OCI-LY7 (cell line): Measurements from ENCODE around the gene TAPT1. TPM values are rescaled to one million over a fixed set of nuclear protein-coding genes. Genes with fewer than 3 reads are reported as not detected.

Source experiments
- BruUV-seq: library from RNA; stranded (reverse); fragments of 400-500 nt; replicated peaks from 2 replicates; lab custom pipeline; 2021; lab: Mats Ljungman, UMichigan
- CTCF ChIA-PET: fragments of 300-600 bp; sonication (Branson Sonifier 250); formaldehyde crosslinking; loops from one replicate; lab custom pipeline; 2022; ENCODE audit warnings: antibody characterized with exemption; ENCODE audit not compliant: unreplicated experiment; lab: Charles Lee
- POLR2A ChIA-PET: fragments of 300-600 bp; sonication (Branson Sonifier 250); formaldehyde crosslinking; loops from one replicate; lab custom pipeline; 2022; ENCODE audit warnings: antibody characterized with exemption; lab: Charles Lee
- DNase-seq: peaks from one replicate; pipeline ENCODE4 v3.0.0-alpha.2; 2015; ENCODE audit warnings: low spot score
- H2AFZ ChIP-seq: fragments of 200-600 bp; sonication (generic), shearing (Covaris generic); 2 replicates; pipeline ENCODE4 v1.6.1; 2014; ENCODE audit warnings: mild to moderate bottlenecking, antibody characterized with exemption, low read length, moderate library complexity
- H3K27ac ChIP-seq: fragments of 200-600 bp; sonication (generic); 2 replicates; pipeline ENCODE4 v1.5.1; 2014; ENCODE audit warnings: mixed run types, low read depth, mild to moderate bottlenecking, moderate library complexity, low read length, inconsistent platforms; ENCODE audit not compliant: poor library complexity, severe bottlenecking
- H3K36me3 ChIP-seq: fragments of 200-600 bp; sonication (generic); 2 replicates; pipeline ENCODE4 v1.6.1; 2014; ENCODE audit warnings: mild to moderate bottlenecking, antibody characterized with exemption, low read length, moderate library complexity, mixed read lengths; ENCODE audit not compliant: insufficient read depth
- H3K4me1 ChIP-seq: fragments of 200-600 bp; sonication (generic); 2 replicates; pipeline ENCODE4 v1.5.1; 2014; ENCODE audit warnings: mild to moderate bottlenecking, low read length; ENCODE audit not compliant: insufficient read depth, poor library complexity, severe bottlenecking
- H3K4me2 ChIP-seq: fragments of 200-600 bp; sonication (generic); 2 replicates; pipeline ENCODE4 v1.6.1; 2014; ENCODE audit warnings: mild to moderate bottlenecking, low read length
- H3K4me3 ChIP-seq: fragments of 200-600 bp; sonication (generic); 2 replicates; pipeline ENCODE4 v1.5.1; 2014; ENCODE audit warnings: mild to moderate bottlenecking, low read depth, low read length; ENCODE audit not compliant: poor library complexity, severe bottlenecking
- H3K79me2 ChIP-seq: fragments of 200-600 bp; sonication (generic); 2 replicates; pipeline ENCODE4 v1.6.1; 2016; ENCODE audit warnings: low read depth, mild to moderate bottlenecking, low read length, moderate library complexity, mixed read lengths; ENCODE audit not compliant: insufficient read depth
- H3K9me2 ChIP-seq: fragments of 200-600 bp; sonication (generic); 2 replicates; pipeline ENCODE4 v1.6.1; 2016; ENCODE audit warnings: mild to moderate bottlenecking, low read length, mixed read lengths; ENCODE audit not compliant: insufficient read depth
- H3K9me3 ChIP-seq: fragments of 200-600 bp; sonication (generic); 2 replicates; pipeline ENCODE4 v1.6.1; 2014; ENCODE audit warnings: mild to moderate bottlenecking, mixed run types, low read length, mixed read lengths
- H4K20me1 ChIP-seq: fragments of 200-600 bp; sonication (generic); 2 replicates; pipeline ENCODE4 v1.6.1; 2014; ENCODE audit warnings: mild to moderate bottlenecking, antibody characterized with exemption, low read length, moderate library complexity, mixed read lengths; ENCODE audit not compliant: insufficient read depth
- CTCF ChIP-seq: fragments of 200-600 bp; sonication (generic); conservative IDR thresholded peaks from 2 replicates; pipeline ENCODE4 v1.5.1; 2014; ENCODE audit warnings: mild to moderate bottlenecking, antibody characterized with exemption, low read length, moderate library complexity, mixed read lengths
- EZH2phosphoT487 ChIP-seq: fragments of 200-600 bp; sonication (generic); IDR thresholded peaks from 2 replicates; pipeline ENCODE4 v1.6.1; 2018; ENCODE audit warnings: low read depth, borderline replicate concordance, mild to moderate bottlenecking, mixed run types, antibody characterized with exemption, low read length, moderate library complexity, mixed read lengths
- intact Hi-C: fragments of 100-400 bp; cut with micrococcal nuclease; formaldehyde crosslinking; loops from one replicate; pipeline ENCODE4 v1.10.0; 2022; ENCODE audit not compliant: unreplicated experiment
- total RNA-seq, 2 experiments: library from RNA; depleted of rRNA in 1 of 2; stranded (reverse); fragments of >200 nt in 1 of 2; shearing (Covaris generic) in 1 of 2; gene quantifications; 2 replicates each; pipeline ENCODE4 v1.2.3, GENCODE V29; 2014 to 2022

Gene TAPT1
- total RNA-seq, 2 experiments from 2014 or later = 34.3 to 66.6 TPM

GRCh38 chr4:16142598-16143310 lies 83.5 kb downstream of the TAPT1 start:
- intact Hi-C loops = no loop called here
- no TSS peak for BruUV-seq
- Histone ChIP-seq H2AFZ (no peak overlapping the region), H3K9me2 (no peaks in the 10 kb centered on the region), H3K9me3 (peaks cover 4% of the 10 kb centered on the region; the same call in 1 of the 2 replicates), H4K20me1 (no peaks in the 10 kb centered on the region), H3K36me3 (no peaks in the 10 kb centered on the region), H3K27ac (no peak overlapping the region), H3K79me2 (no peaks in the 10 kb centered on the region), H3K4me3 (no peak overlapping the region), H3K4me1 (no peaks in the 10 kb centered on the region), H3K4me2 (no peak overlapping the region)
- POLR2A ChIA-PET = no interaction called here
- CTCF ChIA-PET = no interaction called here
- no peak for DNase-seq
- TF ChIP-seq CTCF = no peak
- no peak for TF ChIP-seq EZH2phosphoT487

GRCh38 chr4:16140879-16141249 lies 85.4 kb downstream of the TAPT1 start:
- no peak overlapping the region for H3K4me3 ChIP-seq
- TF ChIP-seq CTCF (no peak), EZH2phosphoT487 (no peak)
- H3K4me1 ChIP-seq = no peaks in the 10 kb centered on the region
- no peaks in the 10 kb centered on the region for H3K36me3 ChIP-seq
- no peak overlapping the region for H3K4me2 ChIP-seq
- ChIA-PET CTCF (no interaction called here), POLR2A (no interaction called here)
- no peaks in the 10 kb centered on the region for H4K20me1 ChIP-seq
- H3K79me2 ChIP-seq = no peaks in the 10 kb centered on the region
- intact Hi-C loops = no loop called here
- no peaks in the 10 kb centered on the region for H3K9me2 ChIP-seq
- BruUV-seq = no TSS peak
- no peak for DNase-seq
- peaks cover 4% of the 10 kb centered on the region; the same call in 1 of the 2 replicates for H3K9me3 ChIP-seq
- H3K27ac ChIP-seq = no peak overlapping the region
- no peak overlapping the region for H2AFZ ChIP-seq

- intact Hi-C loops = no loop called here
- H3K9me2 ChIP-seq = no peaks in the 10 kb centered on the region
- no peaks in the 10 kb centered on the region for H3K4me1 ChIP-seq
- H3K36me3 ChIP-seq = no peaks in the 10 kb centered on the region
- H4K20me1 ChIP-seq = no peaks in the 10 kb centered on the region
- H3K4me3 ChIP-seq = no peak overlapping the region
- no TSS peak for BruUV-seq
- H2AFZ ChIP-seq = no peak overlapping the region
- ChIA-PET CTCF (interaction anchor here (0.6 kb wide), 1 partner anchor 9 kb away, joined by 3 read pairs; no protein-coding TSS in a partner anchor), POLR2A (no interaction called here)
- no peaks in the 10 kb centered on the region for H3K79me2 ChIP-seq
- TF ChIP-seq CTCF (no peak), EZH2phosphoT487 (no peak)
- no peak for DNase-seq
- no peak overlapping the region for H3K4me2 ChIP-seq
- H3K9me3 ChIP-seq = peaks cover 4% of the 10 kb centered on the region; the same call in 1 of the 2 replicates
- no peak overlapping the region for H3K27ac ChIP-seq
These were observed 85.9 kb downstream of the TAPT1 start for GRCh38 chr4:16140231-16140878.
